ENCODE results near the gene MKI67. TPM values are rescaled to one million over a fixed set of nuclear protein-coding genes. Genes with fewer than 3 reads are reported as not detected.

MKI67 gene
- total and polyA plus RNA-seq, 9 of the 15 experiments (the other 6 are each of a cell fraction or from before 2014, with no cell fraction given) = 11.8 to 86.5 (median 36.0) TPM

GRCh38 chr10:128062331-128062880, 63.8 kb downstream of the MKI67 start:
- Histone ChIP-seq H3K4me1 (replicated peaks in 1 of 2; ENCODE audit: control insufficient read depth in 2 of 2, insufficient read depth in 2 of 2, low read length in 2 of 2) (peaks cover 0 to 3% of the 10 kb centered on the region in 2 experiments; a peak in 2 of 5 replicates), H3K36me3 (ENCODE audit: control insufficient read depth, insufficient read depth, low read length) (no peaks in the 10 kb centered on the region; the same call in 2 of the 3 replicates)
- BruUV-seq (replicated peaks) = no TSS peak
- TF ChIP-seq XRCC4 (IDR thresholded peaks at IDR 0.05; ENCODE audit: extremely low read depth, insufficient read depth, insufficient read length) (no peak), ZBTB17 (CRISPR knock-in tag; IDR thresholded peaks at IDR 0.05) (no peak), ZBTB43 (CRISPR knock-in tag; IDR thresholded peaks at IDR 0.05) (no peak), ZNF407 (IDR thresholded peaks at IDR 0.05; ENCODE audit: low read depth) (no peak), GTF2B (IDR thresholded peaks at IDR 0.05; ENCODE audit: extremely low read depth, insufficient read length) (no peak), SPI1 (IDR thresholded peaks at IDR 0.05; ENCODE audit: borderline replicate concordance, low read depth, low read length) (0 out of 2 replicates have a peak, but pooled peaks have one; percentile 6)

More at GRCh38 chr10:128062331-128062880, 63.8 kb downstream of the MKI67 start:
- Histone ChIP-seq H3K4me2 (ENCODE audit: insufficient read depth, low read length) (0 out of 2 replicates have a peak overlapping the region, but pooled peaks have one; percentile 25), H3K27ac (ENCODE audit: extremely low read depth, low read depth, low read length) (no peak overlapping the region), H3K27me3 (ENCODE audit: control insufficient read depth in 2 of 2, insufficient read depth in 2 of 2, low read length in 2 of 2) (peaks cover 0 to 5% of the 10 kb centered on the region in 2 experiments; a peak in 2 of 5 replicates), H3K79me2 (ENCODE audit: control insufficient read depth, insufficient read depth, low read length) (no peaks in the 10 kb centered on the region), H3K9me3 (replicated peaks; ENCODE audit: control insufficient read depth, insufficient read depth, low read depth, low read length) (no peaks in the 10 kb centered on the region), H3K9me1 (ENCODE audit: control insufficient read depth, insufficient read depth, low read length) (no peaks in the 10 kb centered on the region), H4K20me1 (replicated peaks; ENCODE audit: control insufficient read depth, insufficient read depth, low read length) (no peaks in the 10 kb centered on the region), H3K4me3 (no peak overlapping the region), H3K9ac (ENCODE audit: insufficient read depth in 1 of 2, low read depth in 2 of 2, low read length in 2 of 2) (no peak overlapping the region), H2AFZ (ENCODE audit: low read depth, low read length) (peak overlapping the region; percentile 33; the same call in 1 of the 2 replicates)
- FAIRE-seq (no peak), ATAC-seq (peak; percentile 32; the same call in 1 of the 3 replicates), DNase-seq (ENCODE audit: extremely low read depth in 1 of 4, low spot score in 3 of 4) (no peak)
- ChIA-PET POLR2A (interaction anchor here (0.6 kb wide), 1 partner anchor 160 kb away, joined by 5 read pairs; no protein-coding TSS in a partner anchor), CTCF (ENCODE audit: low intra/inter-chr PET ratio) (no interaction called here)
- in situ Hi-C loops (cut with MboI) = no loop called here
- intact Hi-C loops (cut with micrococcal nuclease) = loop anchor here (10.0 kb wide), 1 partner anchor 48 kb away; no protein-coding TSS in a partner anchor
- WGBS (ENCODE audit: insufficient coverage, low coverage, missing lambda C conversion rate) = 2% methylated on average over 8 of the region's 11 CpGs

All from K562 (cell line).